ENCODE results near the gene LILRB5.
"Not testable (repeated sequence)": the region's sequence is repeated elsewhere in the genome, so short reads cannot be mapped to it uniquely, and the experiment has no call there.

LILRB5 gene

GRCh38 chr19:54287456-54287855 lies 30.4 kb upstream of the LILRB5 start:
- no peak for DNase-seq (ENCODE audit: low read depth, low spot score)
- Histone ChIP-seq H3K9ac (ENCODE audit: insufficient read length) (no peak overlapping the region), H3K27ac (no peak overlapping the region), H3K9me3 (ENCODE audit: low read depth, low read length) (no peaks in the 10 kb centered on the region), H3K36me3 (ENCODE audit: insufficient read depth, low read length) (no peaks in the 10 kb centered on the region), H3K4me3 (no peak overlapping the region)
- TF ChIP-seq EZH2 (IDR thresholded peaks at IDR 0.05) (no peak), FOXP2 (optimal IDR thresholded peaks at IDR 0.05; ENCODE audit: control extremely low read depth, extremely low read length, insufficient read depth) (no peak), POLR2AphosphoS5 (IDR thresholded peaks at IDR 0.05; ENCODE audit: borderline replicate concordance, low read depth, low read length) (no peak)

GRCh38 chr19:54286283-54286682 lies 29.2 kb upstream of the LILRB5 start:
- not testable (repeated sequence) for H3K4me3 ChIP-seq; H3K27ac ChIP-seq; H3K9me3 ChIP-seq (ENCODE audit: low read depth, low read length); DNase-seq (ENCODE audit: low read depth, low spot score); H3K36me3 ChIP-seq (ENCODE audit: insufficient read depth, low read length); H3K9ac ChIP-seq (ENCODE audit: insufficient read length)

DNA sequence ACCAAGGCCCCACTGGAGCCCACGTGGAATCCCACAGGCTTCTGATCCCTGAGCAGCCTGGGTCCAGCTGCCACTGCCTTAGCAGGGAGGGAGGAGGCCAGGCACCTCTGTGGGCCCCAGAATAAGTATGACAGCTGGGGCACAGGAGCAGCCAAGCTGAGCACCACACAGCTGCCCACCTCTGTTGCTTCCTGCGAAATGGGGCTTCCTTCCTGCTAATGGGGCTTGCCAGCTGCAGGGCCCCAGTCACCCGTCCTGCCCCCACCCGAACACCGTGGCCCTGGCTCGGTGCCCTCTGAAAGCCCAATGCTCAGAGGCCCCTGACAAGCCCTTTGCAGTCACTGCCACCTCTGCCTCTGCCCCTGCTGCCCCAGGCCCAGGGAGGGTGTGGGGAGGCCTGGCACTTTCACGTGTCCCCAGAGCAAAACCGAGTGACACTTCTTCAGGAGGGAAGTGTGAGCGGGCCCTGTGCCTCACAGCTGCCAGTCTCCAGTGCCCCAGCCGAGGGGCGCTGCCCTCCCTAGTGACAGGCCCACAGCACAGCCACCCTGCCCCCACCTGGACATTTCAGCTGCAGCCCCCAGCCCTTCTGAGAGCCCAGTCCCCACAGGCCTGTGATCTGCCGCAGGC lies 28.5 kb upstream of the LILRB5 start:
- H3K9me3 ChIP-seq (ENCODE audit: low read depth, low read length); H3K4me3 ChIP-seq; H3K9ac ChIP-seq (ENCODE audit: insufficient read length); DNase-seq (ENCODE audit: low read depth, low spot score); H3K36me3 ChIP-seq (ENCODE audit: insufficient read depth, low read length); H3K27ac ChIP-seq: not testable (repeated sequence)

GRCh38 chr19:54282686-54283470 lies 25.8 kb upstream of the LILRB5 start:
- no peak overlapping the region for H3K9ac ChIP-seq (ENCODE audit: insufficient read length)
- TF ChIP-seq EZH2 (IDR thresholded peaks at IDR 0.05): no peak
- no peak for TF ChIP-seq POLR2AphosphoS5 (IDR thresholded peaks at IDR 0.05; ENCODE audit: borderline replicate concordance, low read depth, low read length)
- no peak for TF ChIP-seq FOXP2 (optimal IDR thresholded peaks at IDR 0.05; ENCODE audit: control extremely low read depth, extremely low read length, insufficient read depth)
- H3K36me3 ChIP-seq (ENCODE audit: insufficient read depth, low read length): no peaks in the 10 kb centered on the region
- no peaks in the 10 kb centered on the region for H3K9me3 ChIP-seq (ENCODE audit: low read depth, low read length)
- H3K4me3 ChIP-seq: no peak overlapping the region
- DNase-seq (ENCODE audit: low read depth, low spot score): no peak
- no peak overlapping the region for H3K27ac ChIP-seq

- H3K9me3 ChIP-seq (ENCODE audit: low read depth, low read length); H3K4me3 ChIP-seq; DNase-seq (ENCODE audit: low read depth, low spot score); H3K27ac ChIP-seq; H3K36me3 ChIP-seq (ENCODE audit: insufficient read depth, low read length); H3K9ac ChIP-seq (ENCODE audit: insufficient read length): not testable (repeated sequence)
Measured at GRCh38 chr19:54281729-54282075, 24.6 kb upstream of the LILRB5 start.

GRCh38 chr19:54281007-54281728 lies 24.1 kb upstream of the LILRB5 start, which contains the start of gene LILRB2:
Gene LILRB2 (minus strand): TSS chr19:54281110. CDS start chr19:54280496, 614 bp downstream.
- H3K9me3 ChIP-seq (ENCODE audit: low read depth, low read length): no peaks in the 10 kb centered on the region
- TF ChIP-seq FOXP2 (optimal IDR thresholded peaks at IDR 0.05; ENCODE audit: control extremely low read depth, extremely low read length, insufficient read depth) (no peak), POLR2AphosphoS5 (IDR thresholded peaks at IDR 0.05; ENCODE audit: borderline replicate concordance, low read depth, low read length) (no peak), EZH2 (IDR thresholded peaks at IDR 0.05) (no peak)
- H3K27ac ChIP-seq: no peak within 1 kb of the TSS
- H3K9ac ChIP-seq (ENCODE audit: insufficient read length): no peak within 1 kb of the TSS
- no peak within 1 kb of the TSS for H3K4me3 ChIP-seq
- DNase-seq (ENCODE audit: low read depth, low spot score): no peak
- no peaks in the 10 kb centered on the region for H3K36me3 ChIP-seq (ENCODE audit: insufficient read depth, low read length)

GRCh38 chr19:54280441-54280840 lies 23.4 kb upstream of the LILRB5 start:
- H3K9ac ChIP-seq (ENCODE audit: insufficient read length); H3K9me3 ChIP-seq (ENCODE audit: low read depth, low read length); H3K4me3 ChIP-seq; H3K27ac ChIP-seq; DNase-seq (ENCODE audit: low read depth, low spot score); H3K36me3 ChIP-seq (ENCODE audit: insufficient read depth, low read length): not testable (repeated sequence)

DNA sequence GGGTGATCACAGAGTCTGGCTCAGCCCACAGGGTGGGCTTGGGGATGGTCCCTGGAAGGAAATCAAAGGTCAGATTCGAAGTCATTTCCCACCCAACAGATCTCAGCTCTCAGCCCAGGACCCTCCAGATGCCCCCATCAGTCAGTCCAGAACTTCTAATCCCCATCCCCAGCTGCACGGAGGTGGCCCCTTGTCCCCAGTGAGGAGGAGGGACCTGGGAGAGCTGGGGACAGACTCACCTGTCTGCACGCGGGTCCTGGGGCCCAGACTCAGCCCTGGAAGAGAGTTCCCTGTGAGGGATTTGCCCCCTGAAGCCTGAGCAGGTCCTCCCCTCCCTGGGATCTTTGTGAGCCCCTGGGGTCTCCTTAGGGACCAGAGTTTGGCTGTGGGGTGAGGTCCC lies 23.0 kb upstream of the LILRB5 start:
- H3K27ac ChIP-seq; H3K36me3 ChIP-seq (ENCODE audit: insufficient read depth, low read length); H3K9me3 ChIP-seq (ENCODE audit: low read depth, low read length); DNase-seq (ENCODE audit: low read depth, low spot score); H3K9ac ChIP-seq (ENCODE audit: insufficient read length); H3K4me3 ChIP-seq: not testable (repeated sequence)

DNA sequence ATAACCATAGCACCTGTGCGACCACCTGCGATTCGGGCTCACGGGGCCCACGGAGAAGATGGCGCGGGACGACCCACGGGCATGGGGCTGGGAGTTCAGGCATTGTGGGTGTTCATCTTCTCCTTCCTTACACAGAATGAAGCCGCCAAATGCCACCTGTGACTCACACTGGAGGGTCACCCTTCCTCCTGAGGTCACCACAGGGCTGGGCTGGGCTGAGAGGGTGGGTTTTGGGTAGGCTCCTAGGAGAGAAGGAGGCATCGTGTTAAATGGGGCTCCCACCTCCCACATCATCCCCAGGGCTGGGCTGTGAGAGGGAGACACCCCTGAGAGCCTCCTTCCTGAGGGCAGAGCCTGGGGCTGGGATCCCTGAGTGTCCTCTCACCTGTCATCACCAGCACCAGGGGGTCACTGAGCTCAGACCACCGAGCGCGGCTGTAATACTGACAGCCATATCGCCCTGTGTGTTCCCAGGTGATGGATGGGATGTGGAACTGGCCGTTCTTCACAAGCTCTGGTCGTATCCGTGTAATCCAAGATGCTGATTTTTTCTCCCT lies 22.4 kb upstream of the LILRB5 start:
- no peak overlapping the region for H3K4me3 ChIP-seq
- H3K27ac ChIP-seq: no peak overlapping the region
- no peak overlapping the region for H3K9ac ChIP-seq (ENCODE audit: insufficient read length)
- TF ChIP-seq EZH2 (IDR thresholded peaks at IDR 0.05) (no peak), POLR2AphosphoS5 (IDR thresholded peaks at IDR 0.05; ENCODE audit: borderline replicate concordance, low read depth, low read length) (no peak), FOXP2 (optimal IDR thresholded peaks at IDR 0.05; ENCODE audit: control extremely low read depth, extremely low read length, insufficient read depth) (no peak)
- H3K9me3 ChIP-seq (ENCODE audit: low read depth, low read length): no peaks in the 10 kb centered on the region
- DNase-seq (ENCODE audit: low read depth, low spot score): no peak
- no peaks in the 10 kb centered on the region for H3K36me3 ChIP-seq (ENCODE audit: insufficient read depth, low read length)

GRCh38 chr19:54278571-54279195 lies 21.6 kb upstream of the LILRB5 start:
- H3K36me3 ChIP-seq (ENCODE audit: insufficient read depth, low read length); H3K4me3 ChIP-seq; H3K27ac ChIP-seq; DNase-seq (ENCODE audit: low read depth, low spot score); H3K9me3 ChIP-seq (ENCODE audit: low read depth, low read length); H3K9ac ChIP-seq (ENCODE audit: insufficient read length): not testable (repeated sequence)

DNA sequence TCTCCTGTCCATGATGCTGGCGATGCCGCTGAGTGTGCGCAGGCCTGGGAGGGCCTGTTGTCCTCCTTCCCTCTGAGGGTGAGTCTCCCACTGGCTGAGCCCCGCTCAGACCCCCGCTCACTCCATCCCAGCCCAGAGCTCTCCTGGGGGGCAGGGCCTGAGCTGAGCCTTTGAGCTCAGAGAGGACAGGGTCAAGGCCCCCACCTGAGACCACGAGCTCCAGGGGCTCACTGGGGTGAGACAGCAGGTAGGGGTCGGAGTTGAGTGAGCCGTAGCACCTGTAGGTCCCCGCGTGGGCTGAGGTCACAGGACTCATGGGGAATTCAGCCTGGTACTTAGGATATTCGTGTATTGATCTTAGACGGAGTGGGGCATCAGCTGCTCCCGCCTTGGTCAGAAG lies 21.0 kb upstream of the LILRB5 start:
- not testable (repeated sequence) for H3K4me3 ChIP-seq

GRCh38 chr19:54277111-54277615 lies 20.1 kb upstream of the LILRB5 start:
- H3K27ac ChIP-seq; H3K9me3 ChIP-seq (ENCODE audit: low read depth, low read length); H3K9ac ChIP-seq (ENCODE audit: insufficient read length); H3K4me3 ChIP-seq; DNase-seq (ENCODE audit: low read depth, low spot score); H3K36me3 ChIP-seq (ENCODE audit: insufficient read depth, low read length): not testable (repeated sequence)

More for the DNA sequence above, 21.0 kb upstream of the LILRB5 start:
- H3K9ac ChIP-seq (ENCODE audit: insufficient read length); DNase-seq (ENCODE audit: low read depth, low spot score); H3K27ac ChIP-seq; H3K9me3 ChIP-seq (ENCODE audit: low read depth, low read length); H3K36me3 ChIP-seq (ENCODE audit: insufficient read depth, low read length): not testable (repeated sequence)

Data from SK-N-MC (cell line).